ENCODE data around the gene CFAP210. TPM values are rescaled to one million over a fixed set of nuclear protein-coding genes. Genes with fewer than 3 reads are reported as not detected.

CFAP210 gene, protein sequence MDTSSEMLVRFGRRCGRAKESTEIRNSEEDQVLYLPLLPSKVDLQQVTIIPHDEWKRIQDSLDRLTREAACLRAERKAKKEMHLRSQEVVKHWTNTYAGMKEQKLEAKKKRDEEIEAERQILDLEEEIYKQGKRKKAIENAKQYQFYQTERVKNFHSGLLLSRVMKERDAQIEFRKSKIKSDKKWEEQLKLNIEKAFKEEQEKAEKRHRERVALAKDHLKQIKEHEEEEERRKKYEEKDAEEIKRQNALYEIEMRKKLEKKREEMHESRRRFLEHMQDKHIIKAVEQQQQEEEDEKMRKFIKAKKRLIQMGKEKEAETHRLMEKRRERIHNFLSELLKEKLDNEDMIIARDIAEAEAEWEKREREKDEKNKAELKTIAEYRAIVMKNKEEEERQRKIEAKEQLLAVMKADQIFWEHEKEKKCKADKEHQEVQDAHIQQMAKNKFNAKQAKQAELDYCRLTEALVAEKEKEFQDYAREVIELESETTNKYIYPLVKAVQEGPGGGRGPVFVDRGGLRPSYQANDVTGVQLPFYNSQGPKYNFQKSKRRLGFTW
- 2.2 TPM for total RNA-seq

DNA sequence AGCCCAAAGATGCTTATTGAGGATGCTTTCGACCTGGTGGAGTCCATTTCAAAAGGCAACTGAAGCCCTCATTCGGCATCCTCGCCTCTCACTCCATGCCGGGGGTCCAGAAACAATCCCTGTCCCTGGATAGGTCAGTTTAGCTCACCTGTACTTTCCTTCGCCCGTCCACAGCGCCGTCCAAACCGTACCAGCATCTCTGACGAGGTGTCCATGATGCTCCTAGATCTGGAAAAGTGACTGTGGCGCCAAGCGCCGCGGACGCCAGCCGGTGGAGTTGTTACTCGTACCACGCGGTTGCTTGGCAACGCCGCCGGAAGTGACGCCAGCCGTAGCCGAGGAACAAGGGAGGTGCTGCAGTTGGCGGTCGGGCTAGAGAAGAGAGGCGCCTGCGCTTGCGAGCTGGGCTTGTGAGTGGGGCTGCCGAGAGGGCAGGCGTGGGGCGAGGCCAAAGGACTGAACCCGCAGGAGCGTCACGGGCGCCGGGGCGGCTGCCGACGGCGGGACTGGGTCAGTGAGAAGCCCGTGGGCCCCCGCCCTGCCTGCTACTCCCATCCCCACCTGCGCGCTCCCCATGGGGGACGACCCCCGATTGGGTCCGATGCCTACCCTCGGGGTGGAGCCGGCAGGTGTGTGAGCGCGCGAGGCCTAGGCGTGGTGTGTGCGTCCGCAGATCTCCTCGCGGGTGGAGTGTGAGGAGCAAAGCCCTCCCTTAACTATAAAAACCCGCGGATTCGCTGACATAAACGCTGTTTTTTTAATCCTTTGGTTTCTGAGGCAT, at the start of gene CFAP210, which contains the start of gene PHOSPHO2:
CFAP210 (minus strand) TSS at position 293 of the 781 bp plus-strand sequence; CDS start at position 215, 78 bp downstream.
PHOSPHO2 (plus strand) TSS at position 357 of the 781 bp plus-strand sequence. CDS start 6,503 bp downstream, outside the sequence.

Small RNA genes lying within 50 kb of the gene (small RNA-seq; reads per million reads assigned to genes)
- gene RF00432 (ENCODE audit: low replicate concordance) = not detected

Other genes starting within 250 kb of the CFAP210 start
- 21.9 TPM for gene BBS5, start 214.9 kb downstream of the CFAP210 start, total RNA-seq
- 2.8 TPM for gene KLHL41, start 184.7 kb downstream of the CFAP210 start, total RNA-seq
- 77.6 TPM for gene FASTKD1, start 120.5 kb downstream of the CFAP210 start, total RNA-seq
- 49.5 TPM for gene PPIG, start 110.1 kb downstream of the CFAP210 start, total RNA-seq
- gene PHOSPHO2, start 64 bp upstream of the CFAP210 start, total RNA-seq = 21.3 TPM
- gene KLHL23, start 39.4 kb upstream of the CFAP210 start, total RNA-seq = 178 TPM
- 85.1 TPM for gene SSB, start 104.5 kb upstream of the CFAP210 start, total RNA-seq
- gene METTL5, start 130.5 kb upstream of the CFAP210 start, total RNA-seq = 43.2 TPM
- 168 TPM for gene UBR3, start 133.0 kb upstream of the CFAP210 start, total RNA-seq

All from parietal lobe (tissue), 2 donors.